Activated CD8-positive, alpha-beta memory T cell treated with anti-CD3 and anti-CD28 coated beads for 1 hour (primary cell): ENCODE measurements around the gene HMG20A.

Experiments
- DNase-seq, 2 donors: peaks; one replicate each; pipeline ENCODE4 v3.0.0-alpha.2; 2020; ENCODE audit warnings: low read depth in 1 of 2; ENCODE audit errors: extremely low read depth in 1 of 2

HMG20A gene

DNA sequence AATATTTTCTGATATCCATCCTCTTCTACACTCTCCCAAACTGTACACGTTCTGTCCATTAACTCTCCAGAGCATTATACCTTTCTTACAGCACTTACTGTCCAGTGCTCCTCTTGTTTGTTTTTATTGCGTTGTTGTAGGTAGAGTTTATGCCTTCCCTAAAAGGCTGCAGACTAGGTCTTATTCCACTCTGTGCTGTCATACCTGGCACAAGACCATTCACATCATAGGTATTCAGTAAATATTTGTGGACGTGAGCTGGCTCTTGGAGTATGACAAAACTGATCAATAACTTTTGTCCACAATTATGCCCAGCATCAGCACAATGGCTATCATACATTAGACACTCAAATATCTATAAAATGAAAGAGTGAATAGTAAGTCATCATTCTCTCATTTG lies 4.4 kb downstream of the HMG20A start:
- DNase-seq, result no peak

DNA sequence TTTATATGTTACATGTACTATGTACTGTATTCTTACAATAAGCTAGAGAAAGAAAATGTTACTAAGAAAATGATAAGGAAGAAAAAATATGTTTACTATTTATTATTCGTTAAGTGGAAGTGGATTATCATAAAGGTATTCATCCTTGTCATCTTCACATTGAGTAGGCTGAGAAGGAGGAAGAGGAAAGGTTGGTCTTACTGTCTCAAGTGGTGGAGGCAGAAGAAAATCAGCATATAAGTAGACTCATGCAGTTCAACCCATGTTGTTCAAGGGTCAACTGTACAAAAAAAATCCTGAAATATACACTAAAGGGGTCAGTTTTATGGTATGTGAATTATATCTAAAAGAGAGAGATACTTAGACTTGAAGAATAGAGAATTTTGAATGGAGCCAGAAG lies 5.7 kb downstream of the HMG20A start:
- DNase-seq, result no peak

DNA sequence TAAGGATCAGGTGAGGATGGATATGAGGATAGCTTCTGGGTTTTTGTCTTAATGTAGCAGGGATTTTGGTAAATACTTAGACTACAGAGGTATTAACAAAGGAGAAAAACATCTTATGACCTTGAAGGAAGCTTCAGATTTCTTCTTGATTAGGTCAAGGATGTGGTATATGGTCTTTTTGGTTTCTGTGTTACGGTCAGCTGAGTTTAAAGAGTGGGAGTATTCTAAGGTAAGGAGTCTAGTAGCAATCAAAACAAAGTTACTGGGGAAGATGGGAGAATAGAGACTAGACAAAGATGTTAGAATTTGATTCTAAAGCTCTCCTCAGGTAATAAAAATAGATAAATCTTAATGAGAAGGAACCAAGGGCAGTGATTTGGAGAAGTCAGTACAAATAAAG lies 6.2 kb downstream of the HMG20A start:
- DNase-seq, result no peak

DNA sequence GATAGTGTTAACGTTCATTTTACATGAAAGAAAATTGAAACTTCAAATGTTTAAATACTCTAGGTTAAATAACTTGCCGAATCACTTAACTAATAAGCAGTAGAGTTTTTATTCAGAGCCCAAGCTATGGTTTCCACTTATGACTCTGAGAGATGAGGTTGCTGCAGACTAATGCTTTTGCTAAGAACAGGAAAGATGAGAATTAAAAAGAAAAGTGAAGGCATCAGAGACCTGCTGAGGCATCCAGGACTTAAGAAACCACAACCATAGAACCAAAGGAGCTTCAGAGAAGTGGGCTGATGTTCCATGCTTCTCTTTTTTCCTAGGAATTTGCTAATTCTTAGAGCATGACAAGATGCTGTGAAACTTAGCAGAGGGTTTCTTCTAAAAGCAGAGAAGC lies 9.5 kb downstream of the HMG20A start:
- DNase-seq, result no peak

DNA sequence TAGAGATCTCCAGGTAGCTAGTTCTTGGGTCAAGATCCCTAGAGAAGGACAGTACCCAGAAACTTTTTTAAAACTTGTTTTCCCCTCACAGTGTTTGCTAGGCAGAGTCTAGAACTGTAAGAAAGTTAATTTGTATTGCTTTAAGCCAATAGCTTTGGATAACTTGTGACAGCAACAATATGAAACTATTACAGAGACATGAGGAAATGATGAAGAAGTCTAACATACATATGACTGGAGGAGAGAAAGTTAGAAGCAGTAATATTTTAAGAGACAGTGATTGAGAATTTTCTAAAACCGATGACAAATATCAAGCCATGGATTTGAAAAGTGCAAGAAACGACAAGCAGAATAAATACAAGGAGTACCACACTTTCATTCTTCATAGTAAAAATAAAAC lies 10.0 kb downstream of the HMG20A start:
- no peak for DNase-seq

DNA sequence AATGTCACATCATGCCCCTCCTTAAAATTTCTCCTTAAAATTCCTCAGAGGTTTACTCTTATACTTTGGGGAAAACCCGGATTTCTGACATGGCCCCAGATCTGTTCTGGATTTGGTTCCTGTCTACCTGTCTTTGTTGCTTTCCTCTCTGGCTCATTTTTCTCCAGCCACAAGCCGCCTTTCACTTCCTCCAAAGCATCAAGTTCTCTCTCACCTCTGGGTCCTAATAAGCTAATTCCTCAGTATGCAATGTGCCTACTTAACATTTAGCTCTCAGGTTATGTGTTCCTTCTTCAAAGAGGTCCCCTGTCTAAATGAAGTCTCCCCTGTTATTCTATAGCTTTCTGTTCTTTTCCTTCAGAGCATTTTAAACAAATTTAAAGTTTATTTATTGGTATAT lies 16.1 kb downstream of the HMG20A start:
- DNase-seq, result no peak

DNA sequence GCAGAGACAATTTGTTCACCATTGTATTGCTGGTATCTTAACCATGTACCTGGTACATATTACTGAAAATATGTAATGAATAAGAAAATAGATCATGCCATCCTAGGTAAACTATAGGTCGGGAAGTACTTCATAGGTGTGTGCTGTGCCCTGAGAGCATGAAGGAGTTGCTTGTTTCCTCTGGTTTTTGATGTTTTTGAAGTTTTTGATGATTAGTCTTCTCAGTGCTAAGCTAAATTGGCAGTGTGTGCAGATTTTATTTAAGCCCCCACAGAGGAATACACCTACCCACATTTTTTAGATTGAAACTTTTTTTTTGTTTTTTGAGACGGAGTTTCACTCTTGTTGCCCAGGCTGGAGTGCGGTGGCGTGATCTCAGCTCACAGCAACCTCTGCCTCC lies 16.6 kb downstream of the HMG20A start:
- DNase-seq, result no peak

DNA sequence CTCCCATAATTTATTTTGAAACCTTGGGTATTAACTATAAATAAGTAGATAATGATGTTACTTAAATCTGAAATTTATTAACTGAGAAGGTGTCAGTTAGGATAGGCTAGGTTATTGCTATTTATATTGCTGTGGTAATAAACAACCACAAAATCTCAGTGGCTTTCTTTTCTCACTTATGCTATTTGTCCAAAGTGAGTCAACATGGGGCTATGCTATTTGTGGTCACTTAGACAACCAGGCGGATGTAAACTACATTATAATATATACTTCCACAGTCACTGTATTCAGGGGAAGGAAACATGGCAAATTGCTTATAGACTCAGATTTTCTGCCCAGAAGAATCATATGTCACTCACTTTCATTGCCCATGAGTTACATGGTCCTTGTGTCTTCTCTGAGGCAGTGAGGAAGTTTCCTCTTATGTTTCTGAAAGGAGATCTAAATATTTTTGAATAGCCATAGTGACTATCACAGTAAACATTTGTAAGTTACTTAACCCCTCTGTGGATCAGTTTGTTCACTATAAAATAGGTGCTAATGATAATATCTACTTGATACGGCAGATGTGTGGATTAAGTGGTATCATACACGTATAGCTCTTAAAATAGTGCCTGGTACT lies 19.8 kb downstream of the HMG20A start:
- no peak for DNase-seq

DNA sequence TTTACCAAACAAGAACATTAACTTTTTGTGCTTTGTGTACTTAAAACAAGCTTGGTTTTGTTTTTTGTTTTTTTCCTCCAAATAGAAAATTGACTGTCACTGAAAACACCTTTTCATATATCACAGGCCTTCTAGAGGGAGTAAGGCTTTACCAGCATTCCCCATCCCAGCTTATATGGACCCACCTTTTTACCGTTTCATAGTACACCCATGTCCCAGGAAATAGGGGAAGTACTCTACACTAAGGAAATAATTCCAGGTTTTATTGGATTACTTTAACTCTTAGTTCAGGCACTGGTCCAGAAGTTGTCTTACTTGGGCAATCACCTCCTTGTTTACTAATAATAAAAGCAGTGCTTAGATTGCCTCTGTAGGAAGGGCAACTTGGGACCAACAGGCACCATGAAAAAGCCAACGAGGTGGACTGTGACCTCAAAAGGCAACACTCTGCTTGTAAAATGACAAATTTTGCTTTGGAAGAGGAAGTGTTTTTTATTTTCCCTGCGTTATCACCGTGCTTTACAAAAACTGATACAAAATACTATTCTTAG lies 26.2 kb downstream of the HMG20A start:
- no peak for DNase-seq

DNA sequence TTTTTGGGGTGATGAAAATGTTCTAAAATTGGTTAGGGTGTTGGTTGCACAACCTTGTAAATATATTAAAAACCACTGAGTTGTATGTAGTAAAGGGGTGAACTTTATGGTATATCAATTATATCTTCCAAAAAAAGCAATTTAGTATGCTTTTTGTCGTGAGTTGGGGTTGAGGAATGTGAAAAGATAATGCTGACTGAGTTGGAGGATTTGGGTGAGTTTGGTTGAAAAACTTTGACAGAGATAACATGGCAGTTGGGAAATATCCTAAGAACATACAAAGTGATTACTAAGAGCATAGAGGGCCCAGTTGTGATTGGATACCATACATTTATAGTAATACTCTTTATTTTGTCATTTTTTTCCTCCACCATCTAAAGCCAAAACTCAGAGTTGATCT lies 33.6 kb downstream of the HMG20A start:
- DNase-seq, result no peak

DNA sequence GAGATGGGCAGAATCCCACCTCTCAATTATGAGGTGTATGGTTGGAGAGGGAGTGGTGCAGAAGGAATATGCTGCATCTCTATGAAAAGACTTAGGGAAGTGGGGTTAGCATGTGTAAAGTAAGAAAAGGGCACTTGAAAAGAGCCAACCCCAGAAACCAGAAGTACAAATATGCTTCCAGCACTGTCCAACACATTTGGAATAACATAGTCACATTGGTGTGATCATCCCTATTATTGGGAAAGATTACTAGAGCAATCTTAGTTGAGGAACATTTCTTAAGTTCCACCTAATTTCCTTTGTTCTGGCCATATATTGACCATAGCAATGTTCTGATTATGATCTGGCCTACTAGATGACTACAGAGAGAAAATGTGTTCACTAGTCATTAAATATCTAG lies 34.3 kb downstream of the HMG20A start:
- no peak for DNase-seq

DNA sequence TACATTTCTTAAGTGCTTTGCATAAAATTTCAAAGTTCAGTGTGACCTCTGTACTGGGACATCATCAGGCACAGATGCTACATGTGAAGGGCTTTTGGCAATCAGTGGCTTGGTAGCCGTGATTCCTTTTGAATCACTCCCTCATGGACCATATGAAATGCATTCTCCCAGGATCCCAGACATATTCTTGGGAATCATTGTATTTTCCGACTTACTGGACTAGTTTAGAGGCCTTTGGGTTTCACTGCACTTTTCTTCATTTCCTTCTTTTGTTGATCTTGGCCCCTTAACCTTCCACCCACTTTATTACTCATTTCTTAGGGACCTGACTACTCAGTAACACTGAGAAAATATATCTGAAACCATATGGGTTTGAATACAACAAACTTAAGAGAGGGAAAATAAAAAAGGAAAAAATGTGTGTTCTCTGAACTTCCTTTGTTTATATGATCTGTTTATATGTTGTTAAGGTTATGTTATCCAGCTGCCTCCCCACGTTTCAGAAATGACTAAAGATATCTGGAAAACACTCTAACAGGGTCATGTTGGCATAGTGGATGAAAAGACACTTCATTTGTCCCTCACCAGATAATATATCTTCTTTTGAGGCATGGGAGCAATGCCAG lies 35.1 kb downstream of the HMG20A start:
- no peak for DNase-seq

DNA sequence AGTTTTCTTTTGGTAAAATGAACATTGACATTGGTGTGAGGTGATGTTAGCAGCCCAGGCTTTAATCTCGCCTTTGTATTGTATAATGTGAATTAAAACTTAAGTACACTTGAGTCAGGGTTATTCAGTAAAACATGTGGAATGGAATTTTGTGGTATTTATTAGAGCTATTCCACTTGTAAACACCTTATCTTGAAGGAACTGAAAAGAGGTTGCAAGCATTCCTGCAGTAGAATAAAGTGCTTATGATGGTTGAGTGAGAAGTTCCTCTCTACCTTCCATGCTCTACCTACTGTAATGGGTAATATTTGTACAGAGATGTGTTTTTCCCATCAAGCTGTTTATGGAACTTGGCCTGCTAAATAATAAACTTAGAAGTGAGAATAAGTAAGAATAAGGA lies 36.1 kb downstream of the HMG20A start:
- DNase-seq, result no peak

DNA sequence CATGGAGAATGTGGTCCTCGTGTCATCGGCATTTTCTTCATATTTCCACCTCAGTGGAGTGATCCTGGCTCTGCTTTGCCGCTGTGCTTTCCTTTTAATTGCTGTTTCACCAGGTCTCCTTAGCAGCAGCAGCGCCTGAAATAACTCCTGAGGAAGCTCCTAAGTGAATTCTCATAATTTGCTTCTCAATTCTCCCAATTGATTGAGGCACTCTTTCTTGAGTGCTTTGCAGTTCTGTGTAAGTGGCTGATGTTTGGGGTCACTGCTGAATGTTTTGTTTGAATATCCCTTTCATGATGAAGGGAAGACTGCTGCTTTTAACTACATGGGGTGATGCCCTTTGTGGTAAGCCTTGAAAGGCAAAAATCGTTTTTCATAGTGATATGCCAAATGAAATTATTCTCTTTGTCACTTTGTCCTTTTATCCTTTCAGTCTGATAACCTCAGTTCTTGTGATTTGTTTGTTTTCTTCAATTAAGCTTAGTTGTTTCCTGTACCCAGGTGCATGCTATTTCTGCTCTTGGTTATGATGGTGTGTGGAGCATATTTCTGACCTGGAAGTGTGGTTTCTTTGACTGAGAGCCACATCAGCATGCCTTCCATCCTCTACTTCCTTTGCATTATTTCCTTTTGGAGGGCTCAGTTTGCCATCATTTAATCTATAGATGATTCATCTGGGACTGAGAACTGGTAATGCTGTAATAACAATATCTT lies 36.7 kb downstream of the HMG20A start:
- no peak for DNase-seq

DNA sequence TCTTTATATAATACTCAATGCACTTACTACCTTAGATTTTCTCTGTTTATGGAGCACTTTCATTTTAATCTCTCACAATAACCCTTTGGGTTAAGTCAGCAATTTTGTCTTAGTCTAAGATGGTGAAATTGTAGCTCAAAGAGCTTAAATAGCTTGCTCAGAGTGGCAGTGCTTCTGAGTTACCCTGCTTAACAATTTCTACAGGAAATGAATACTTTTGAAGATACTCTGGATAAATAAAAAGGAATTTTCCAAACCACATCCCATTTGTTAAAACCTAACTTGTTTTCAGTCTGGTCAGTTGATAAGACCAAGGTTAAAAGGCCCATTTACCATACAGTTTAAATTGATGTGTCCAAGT lies 37.2 kb downstream of the HMG20A start:
- DNase-seq, result no peak

DNA sequence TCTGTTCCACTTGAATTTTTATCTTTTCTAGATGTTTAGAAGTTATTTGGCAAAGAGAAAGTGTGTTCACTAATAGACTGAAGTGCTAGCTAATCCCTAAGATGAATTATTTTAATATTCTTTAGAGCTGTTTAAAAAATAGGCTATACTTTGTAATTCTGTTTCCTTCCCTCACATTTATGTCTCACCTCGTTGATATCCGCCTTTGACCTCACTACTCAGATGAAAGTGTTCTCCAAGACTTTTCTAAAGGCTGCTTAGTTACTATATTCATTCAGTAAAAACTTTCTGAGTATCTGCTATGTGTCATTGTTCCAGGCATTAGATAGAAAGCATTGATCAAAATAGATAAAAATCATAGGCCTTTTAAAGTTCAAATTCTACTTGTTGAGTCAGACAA lies 38.3 kb downstream of the HMG20A start:
- DNase-seq, result no peak

DNA sequence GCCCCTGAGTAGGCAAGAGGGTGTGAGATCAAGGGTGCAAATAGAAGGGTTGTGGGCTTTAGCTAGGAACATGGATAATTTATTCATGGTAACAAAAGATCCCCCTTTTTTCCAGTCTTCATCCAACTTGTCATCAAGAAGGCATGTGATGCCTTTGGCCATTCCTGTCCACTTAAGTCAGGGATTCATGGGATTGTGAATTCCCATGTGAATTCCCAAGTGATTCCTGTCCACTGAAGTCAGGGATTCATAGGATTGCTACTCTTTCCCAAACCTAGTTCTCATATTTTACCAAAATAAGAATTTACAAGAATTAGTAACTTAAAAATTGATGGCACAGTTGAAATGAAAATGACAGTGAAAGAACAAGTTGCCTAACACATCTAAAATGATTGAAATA lies 40.8 kb downstream of the HMG20A start:
- no peak for DNase-seq

DNA sequence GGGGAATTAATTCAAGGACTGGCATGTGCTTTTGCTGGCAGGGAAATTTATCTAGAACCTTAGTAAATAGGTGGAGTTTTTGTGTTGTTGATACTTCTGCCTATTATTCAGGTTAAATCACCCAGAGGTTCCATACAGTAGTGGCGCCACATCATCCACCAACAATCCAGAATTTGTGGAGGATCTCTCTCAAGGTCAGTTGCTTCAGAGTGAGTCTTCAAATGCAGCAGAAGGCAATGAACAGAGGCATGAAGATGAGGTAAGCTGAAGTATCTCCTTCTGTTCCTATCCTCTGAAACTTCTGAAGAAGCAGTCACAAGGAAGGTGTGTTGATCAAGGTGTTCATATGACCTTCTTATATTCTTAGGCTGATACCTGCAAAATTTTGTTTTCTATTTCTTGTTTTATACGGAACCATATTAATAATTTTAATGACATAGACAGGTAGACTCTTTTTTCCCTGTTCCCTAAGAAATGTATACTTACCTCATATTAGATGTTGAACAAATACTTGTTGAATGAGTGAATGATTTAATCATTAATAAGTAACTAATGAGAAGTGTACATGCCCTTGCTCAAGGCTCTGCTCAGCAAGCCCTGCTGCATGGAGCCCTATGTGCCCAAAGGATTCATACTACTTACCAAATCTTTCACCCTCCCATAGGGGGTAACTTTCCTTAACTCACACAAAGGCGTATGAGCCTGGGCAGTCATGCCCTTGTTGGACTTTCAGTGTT lies 43.6 kb downstream of the HMG20A start:
- DNase-seq, result no peak

DNA sequence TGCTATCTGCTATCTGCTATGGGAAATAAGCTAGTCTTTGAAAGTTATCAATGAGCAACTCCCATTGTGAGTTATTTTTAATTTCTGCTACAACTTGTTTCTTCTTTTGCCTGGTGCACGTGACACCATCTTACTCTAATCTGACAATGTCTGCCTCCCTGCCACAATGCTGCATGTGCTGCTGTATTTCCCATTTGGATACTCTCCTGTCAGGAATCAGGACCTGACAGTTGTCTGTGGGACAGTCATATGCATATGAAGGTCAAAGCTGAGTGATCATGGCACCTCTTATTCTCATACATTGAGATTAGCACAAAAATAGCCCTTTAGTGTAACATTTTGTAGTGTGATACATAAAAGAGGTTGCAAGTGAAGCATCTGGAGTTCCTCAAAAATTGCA lies 45.8 kb downstream of the HMG20A start:
- no peak for DNase-seq

DNA sequence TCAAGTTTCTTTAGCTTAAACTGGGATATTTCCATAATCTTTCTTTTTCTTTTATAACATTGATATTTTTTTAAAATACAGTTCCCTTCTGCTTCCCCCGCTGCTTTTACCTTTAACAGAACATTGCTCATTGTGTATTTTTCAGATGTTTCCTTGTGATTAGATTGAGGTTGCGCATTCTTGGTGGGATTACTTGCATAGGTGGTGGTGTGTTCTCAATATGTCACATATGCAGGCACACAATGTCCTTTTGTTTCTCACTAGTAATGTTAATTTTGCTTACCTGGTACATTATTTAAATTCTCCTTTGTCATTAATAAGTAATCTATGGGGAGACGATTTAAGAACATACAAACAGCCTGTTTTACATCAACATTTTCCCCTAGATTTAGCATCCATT lies 48.2 kb downstream of the HMG20A start:
- no peak for DNase-seq

DNA sequence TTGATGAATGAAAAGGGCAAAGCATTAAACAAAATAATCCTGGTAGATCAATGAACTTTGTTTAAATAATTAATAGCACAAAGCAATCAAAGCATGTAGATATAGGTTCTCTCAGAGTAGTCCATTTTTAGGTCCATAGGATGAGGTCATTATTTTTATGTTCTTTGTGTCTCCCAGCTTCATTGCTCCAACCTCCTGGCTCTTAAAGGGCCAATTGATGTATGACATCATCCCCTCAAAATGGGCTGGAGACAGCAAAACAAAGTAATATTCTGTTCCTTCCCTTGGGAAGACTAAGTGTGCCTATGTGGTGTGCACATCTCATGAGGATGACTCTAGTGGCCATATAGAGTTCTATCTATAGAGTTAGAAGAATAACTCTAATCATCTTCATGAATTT lies 49.5 kb downstream of the HMG20A start:
- DNase-seq, result no peak

DNA sequence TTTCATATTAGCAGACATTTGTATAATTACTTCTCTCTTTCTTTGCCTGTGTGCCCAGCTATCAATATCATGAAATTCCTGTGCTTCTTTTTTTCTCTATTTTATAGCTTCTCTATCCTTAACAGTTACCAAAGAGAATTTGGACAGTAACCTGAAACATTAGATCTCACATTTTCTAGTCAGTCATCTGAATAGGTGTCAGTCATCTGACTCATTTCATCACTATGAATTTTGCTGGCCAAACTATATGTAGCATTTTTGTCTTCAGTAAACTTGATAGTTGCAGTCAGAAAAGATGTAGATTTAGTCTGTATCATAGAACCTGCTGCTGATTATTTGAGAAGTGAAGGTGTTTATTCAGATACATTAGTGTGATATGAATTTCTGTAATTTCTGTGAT lies 52.6 kb downstream of the HMG20A start:
- no peak for DNase-seq
